Psoas muscle (tissue), 8 donors: ENCODE data around the gene BMPER. TPM values are rescaled to one million over a fixed set of nuclear protein-coding genes. Genes with fewer than 3 reads are reported as not detected.

Source experiments
- ATAC-seq, 4 donors: fragments of 200-7000 bp; cut with Tn5 transposase; one replicate each; pipeline ENCODE4 v1.9.1; 2020; ENCODE audit warnings: moderate library complexity in 3 of 4, mild to moderate bottlenecking in 2 of 4
- DNase-seq, 2 donors: peaks; one replicate each; pipeline ENCODE4 v3.0.0-alpha.2; 2020
- H3K27ac ChIP-seq: fragments of 200-600 bp; one replicate; pipeline ENCODE4 v1.8.0; 2022
- H3K27me3 ChIP-seq, 3 donors: fragments of 200-600 bp in 1 of 3; one replicate each; pipeline versions ENCODE4 v1.6.1 to v1.8.0; 2013 to 2022; ENCODE audit warnings: low read length in 2 of 3, mild to moderate bottlenecking in 2 of 3, moderate library complexity in 1 of 3; ENCODE audit not compliant: insufficient read depth in 3 of 3
- H3K36me3 ChIP-seq, 2 donors: fragments of 200-600 bp in 1 of 2; one replicate each; pipeline versions ENCODE4 v1.6.1 to v1.8.0; 2013 to 2022; ENCODE audit warnings: low read depth in 1 of 2, mild to moderate bottlenecking in 1 of 2, moderate library complexity in 1 of 2; ENCODE audit not compliant: insufficient read depth in 1 of 2
- H3K4me1 ChIP-seq: fragments of 200-600 bp; one replicate; pipeline ENCODE4 v1.8.0; 2022
- H3K4me3 ChIP-seq: fragments of 200-600 bp; one replicate; pipeline ENCODE4 v1.8.0; 2022; ENCODE audit warnings: mild to moderate bottlenecking
- H3K9me3 ChIP-seq: fragments of 200-600 bp; one replicate; pipeline ENCODE4 v1.8.0; 2022
- WGBS, 3 donors: extraction: QIAGEN DNeasy Blood & Tissue Kit; methylation state at CpG; one replicate each; pipeline versions ENCODE4 v1.1.6 to v1.1.7; 2013; 5-methylcytosine and 5-hydroxymethylcytosine counted together
- intact Hi-C, 2 donors: fragments of 100-400 bp; cut with DNase I; formaldehyde crosslinking; loops; one replicate each; pipeline versions ENCODE4 v1.11.0 to v1.14.2; 2022
- polyA plus RNA-seq, 3 donors: library from polyadenylated mRNA; stranded (reverse); fragments of 200-250 nt; gene quantifications; one replicate each; pipeline ENCODE4 v1.2.3, GENCODE V29; 2013
- total RNA-seq, 4 donors: library from RNA; stranded (reverse); fragmentation: NEBNext Ultra II Directional in 2 of 4; extraction: Animal tissue kit (Norgen Biotek cat#: 25700) in 2 of 4; gene quantifications; one replicate each; pipeline versions ENCODE4 v1.2.1 to v1.2.4, GENCODE V29; 2021 to 2023
- TF ChIP-seq, protein P1 (sequence below): fragments of 200-600 bp; IDR thresholded peaks from one replicate; pipeline ENCODE4 v1.8.0; 2022; ENCODE audit warnings: antibody characterized with exemption
- donor health status: healthy with polysubstance abuse.
- donor health status: DM: no; HTN: no; CAD: no; lungs with moderate emphysema.
- donor health status: Bipolar disorder and iron deficiency.
- donor health status: healthy.
- donor health status: DM: yes; HTN: yes; CAD: no.
- donor health status: DM: no; HTN: no; CAD: no.
- donor health status: DM: no; HTN: no; CAD: no.
- donor health status: DM: yes; HTN: yes; CAD: no.

BMPER gene
- total and polyA plus RNA-seq, 7 donors, result 1.0 to 7.6 (median 2.4) TPM

DNA sequence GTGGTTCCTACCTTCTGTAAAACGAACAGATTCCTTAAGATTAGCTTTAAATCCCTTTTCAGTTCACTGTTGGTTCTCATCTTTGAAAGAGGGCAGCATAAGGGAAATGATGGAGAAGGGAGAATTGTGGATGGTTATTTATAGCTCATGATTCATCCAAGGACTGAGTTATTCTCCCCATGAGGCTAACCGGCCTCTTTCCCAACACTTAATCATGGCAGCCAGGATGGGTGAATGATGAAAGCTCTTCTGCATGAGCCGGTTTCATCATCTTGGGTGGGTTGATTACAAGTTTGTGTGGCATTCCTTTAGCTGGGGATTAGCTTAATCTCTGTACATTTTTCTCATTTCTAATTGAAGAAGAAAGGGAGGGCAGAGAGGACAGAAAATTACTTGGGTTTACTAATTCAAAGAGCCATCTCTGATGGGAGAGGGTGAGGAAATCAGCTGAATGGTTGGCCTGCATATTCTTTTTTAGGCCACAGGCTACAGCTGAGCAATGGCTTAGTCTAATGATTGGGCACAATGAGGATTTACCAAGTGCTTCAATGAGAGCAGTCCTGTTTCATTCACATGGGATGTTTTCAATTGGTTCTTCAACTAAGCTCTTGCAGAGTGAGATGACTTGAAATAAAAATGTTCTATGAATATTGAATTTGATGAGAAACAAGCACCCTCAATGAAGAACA is 250.0 kb downstream of the BMPER start:
- peak; percentile 53 to 71 for DNase-seq
- ATAC-seq, result peak; percentile 79 to 84 (median 82)
- Histone ChIP-seq H3K36me3 (no peaks in the 10 kb centered on the region), H3K4me3 (no peak overlapping the region), H3K27me3 (no peaks in the 10 kb centered on the region), H3K27ac (peak overlapping the region; percentile 79), H3K9me3 (no peaks in the 10 kb centered on the region), H3K4me1 (peaks cover 33% of the 10 kb centered on the region)
- TF ChIP-seq, protein P1, sequence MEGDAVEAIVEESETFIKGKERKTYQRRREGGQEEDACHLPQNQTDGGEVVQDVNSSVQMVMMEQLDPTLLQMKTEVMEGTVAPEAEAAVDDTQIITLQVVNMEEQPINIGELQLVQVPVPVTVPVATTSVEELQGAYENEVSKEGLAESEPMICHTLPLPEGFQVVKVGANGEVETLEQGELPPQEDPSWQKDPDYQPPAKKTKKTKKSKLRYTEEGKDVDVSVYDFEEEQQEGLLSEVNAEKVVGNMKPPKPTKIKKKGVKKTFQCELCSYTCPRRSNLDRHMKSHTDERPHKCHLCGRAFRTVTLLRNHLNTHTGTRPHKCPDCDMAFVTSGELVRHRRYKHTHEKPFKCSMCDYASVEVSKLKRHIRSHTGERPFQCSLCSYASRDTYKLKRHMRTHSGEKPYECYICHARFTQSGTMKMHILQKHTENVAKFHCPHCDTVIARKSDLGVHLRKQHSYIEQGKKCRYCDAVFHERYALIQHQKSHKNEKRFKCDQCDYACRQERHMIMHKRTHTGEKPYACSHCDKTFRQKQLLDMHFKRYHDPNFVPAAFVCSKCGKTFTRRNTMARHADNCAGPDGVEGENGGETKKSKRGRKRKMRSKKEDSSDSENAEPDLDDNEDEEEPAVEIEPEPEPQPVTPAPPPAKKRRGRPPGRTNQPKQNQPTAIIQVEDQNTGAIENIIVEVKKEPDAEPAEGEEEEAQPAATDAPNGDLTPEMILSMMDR, result no peak
- intact Hi-C loops, result no loop called here
- 41 to 52% (median 44%) methylated on average over 3 of the region's 3 CpGs for WGBS, 3 donors

DNA sequence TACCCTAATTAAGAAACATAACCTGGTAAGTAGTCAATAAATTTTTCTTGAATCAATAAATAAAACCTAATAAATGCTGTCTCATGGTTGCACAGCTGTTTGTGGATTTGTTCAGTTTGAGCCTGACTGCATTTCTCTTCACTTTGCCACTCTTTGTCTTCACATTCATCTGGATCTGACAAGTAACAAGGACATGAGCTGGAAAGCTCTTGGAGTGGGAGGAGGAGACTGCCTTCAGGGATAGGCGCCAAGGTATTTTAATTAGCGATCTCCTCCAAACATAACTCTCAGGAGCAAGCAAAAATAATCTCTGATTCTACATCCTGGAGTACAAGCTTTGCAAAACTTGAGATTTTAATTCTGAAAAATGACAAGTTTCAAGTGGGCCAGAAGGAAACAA is 251.0 kb downstream of the BMPER start:
- peak overlapping the region; percentile 79 for H3K27ac ChIP-seq
- 46 to 73% (median 54%) methylated on average over 2 of the region's 2 CpGs for WGBS, 3 donors
- intact Hi-C loops, result no loop called here

DNA sequence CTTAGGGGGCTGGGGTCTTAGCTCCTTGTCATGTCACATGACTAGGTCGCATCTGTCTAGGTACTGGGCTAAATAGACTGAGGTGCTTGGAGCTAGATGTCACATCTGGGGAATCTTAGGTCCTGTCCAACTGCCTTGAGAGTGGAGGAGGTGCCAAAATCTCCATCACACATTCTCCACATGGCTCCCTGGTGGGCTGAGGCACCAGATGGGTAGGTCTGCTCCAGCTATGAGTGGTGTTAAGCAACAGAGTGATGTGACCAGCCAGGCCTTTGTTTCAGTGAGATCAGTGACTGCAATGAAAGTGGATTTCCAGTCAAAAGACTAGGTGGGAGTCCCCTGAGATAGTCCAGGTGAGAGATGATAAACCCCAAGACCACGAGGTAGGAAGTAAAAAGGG is 251.8 kb downstream of the BMPER start:
- no peak for ATAC-seq
- H3K9me3 ChIP-seq, result no peaks in the 10 kb centered on the region
- TF ChIP-seq, protein P1, result no peak
- H3K27me3 ChIP-seq, result no peaks in the 10 kb centered on the region
- H3K4me1 ChIP-seq, result peaks cover 33% of the 10 kb centered on the region
- H3K4me3 ChIP-seq, result no peak overlapping the region
- peak overlapping the region; percentile 84 for H3K27ac ChIP-seq
- no peaks in the 10 kb centered on the region for H3K36me3 ChIP-seq
- 86 to 92% (median 88%) methylated on average over 2 of the region's 2 CpGs for WGBS, 3 donors
- DNase-seq, result peak in 1 of 2 donors; percentile 20
- intact Hi-C loops, result no loop called here

More for the DNA sequence above, 251.0 kb downstream of the BMPER start:
- Histone ChIP-seq H3K27me3 (no peaks in the 10 kb centered on the region), H3K36me3 (no peaks in the 10 kb centered on the region), H3K4me3 (no peak overlapping the region), H3K9me3 (no peaks in the 10 kb centered on the region), H3K4me1 (peaks cover 33% of the 10 kb centered on the region)
- DNase-seq (no peak), ATAC-seq (no peak)
- TF ChIP-seq, protein P1, result no peak

DNA sequence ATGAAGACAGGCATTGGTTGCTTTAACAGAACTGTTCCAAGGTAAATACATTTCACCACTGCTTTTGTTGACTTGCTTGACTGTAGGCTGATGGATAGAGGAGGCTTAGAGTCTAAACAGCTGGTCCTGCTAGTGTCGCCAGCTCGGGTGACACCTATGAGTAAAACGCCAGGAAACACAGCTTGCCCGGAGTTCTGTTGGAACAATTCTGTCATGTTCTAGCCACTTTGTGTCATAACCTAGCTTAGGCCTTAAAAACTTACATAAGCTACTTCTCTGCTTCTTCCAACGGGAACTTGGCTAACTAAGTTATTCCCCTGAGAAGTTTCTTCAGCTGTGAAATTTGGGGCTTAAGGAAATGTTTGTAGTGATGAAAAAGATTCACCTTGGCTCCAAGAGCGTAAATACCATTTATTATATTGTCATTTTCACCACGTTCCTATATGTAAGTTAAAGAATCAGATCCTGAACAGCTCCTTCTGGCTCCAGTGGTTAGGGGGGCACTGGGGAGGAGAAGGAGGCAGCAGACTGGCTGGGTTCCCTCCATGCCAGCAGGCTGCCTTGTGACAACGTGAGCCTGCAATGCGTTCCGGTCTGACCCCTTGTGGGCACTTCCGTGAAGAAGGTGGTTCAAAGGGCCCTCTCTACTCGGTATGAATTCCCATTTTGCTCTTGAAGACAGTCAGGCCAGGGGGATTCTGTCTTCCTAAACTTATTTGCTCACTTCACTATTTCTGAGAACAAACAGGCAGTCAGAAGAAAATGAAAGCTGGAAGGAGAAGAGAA is 253.2 kb downstream of the BMPER start:
- TF ChIP-seq, protein P1, result peak; percentile 42
- Histone ChIP-seq H3K27ac (peak overlapping the region; percentile 84), H3K36me3 (no peaks in the 10 kb centered on the region), H3K27me3 (no peaks in the 10 kb centered on the region), H3K4me1 (peaks cover 33% of the 10 kb centered on the region), H3K9me3 (no peaks in the 10 kb centered on the region), H3K4me3 (no peak overlapping the region)
- intact Hi-C loops, result loop anchor here in 1 of 2 donors (2.0 kb wide), 1 partner anchor 24 kb away; no protein-coding TSS in a partner anchor
- 18 to 28% (median 24%) methylated on average over 12 of the region's 12 CpGs for WGBS, 3 donors
- DNase-seq, result peak; percentile 76 to 85
- ATAC-seq, result peak; percentile 75 to 87 (median 81)
